ENCODE results near the gene ZNF649.

Gene ZNF649

GRCh38 chr19:51927859-51928258, 23.0 kb upstream of the ZNF649 start:
- Histone ChIP-seq H3K27ac (peak overlapping the region; percentile 31 to 72), H3K4me3 (peak overlapping the region; percentile 85)
- DNase-seq (ENCODE audit: low spot score) = no peak
- TF ChIP-seq CTCF (IDR thresholded peaks at IDR 0.05) = no peak

- peak within 1 kb of the TSS; percentile 85 for H3K4me3 ChIP-seq
- DNase-seq (ENCODE audit: low spot score) = peak; percentile 87
- no peak for TF ChIP-seq CTCF (IDR thresholded peaks at IDR 0.05)
- peak within 1 kb of the TSS; percentile 31 to 72 for H3K27ac ChIP-seq
Observed at GRCh38 chr19:51926784-51927741, 22.2 kb upstream of the ZNF649 start, which contains the start of gene ZNF613. TSS of gene ZNF613 (plus strand) at chr19:51927472. CDS start at chr19:51936221, 8,749 bp downstream.

- peak overlapping the region; percentile 31 to 72 for H3K27ac ChIP-seq
- DNase-seq (ENCODE audit: low spot score) = no peak
- TF ChIP-seq CTCF (IDR thresholded peaks at IDR 0.05) = no peak
Observed at GRCh38 chr19:51926426-51926783, 21.6 kb upstream of the ZNF649 start.

GRCh38 chr19:51921949-51922348, 17.1 kb upstream of the ZNF649 start:
- Histone ChIP-seq H3K27ac (no peak overlapping the region), H3K4me3 (peak overlapping the region; percentile 18)
- DNase-seq (ENCODE audit: low spot score) = no peak
- no peak for TF ChIP-seq CTCF (IDR thresholded peaks at IDR 0.05)

More at GRCh38 chr19:51926426-51926783, 21.6 kb upstream of the ZNF649 start:
- peak overlapping the region; percentile 85 for H3K4me3 ChIP-seq

- no peak for DNase-seq (ENCODE audit: low spot score)
- no peak for TF ChIP-seq CTCF (IDR thresholded peaks at IDR 0.05)
- Histone ChIP-seq H3K27ac (no peak overlapping the region), H3K4me3 (no peak overlapping the region)
Observed at GRCh38 chr19:51919606-51920005, 14.8 kb upstream of the ZNF649 start.

GRCh38 chr19:51916167-51916566, 11.3 kb upstream of the ZNF649 start:
- TF ChIP-seq CTCF (IDR thresholded peaks at IDR 0.05) = no peak
- H3K27ac ChIP-seq = no peak overlapping the region
- no peak for DNase-seq (ENCODE audit: low spot score)
- H3K4me3 ChIP-seq = no peak overlapping the region
